Measurements from ENCODE around the gene IGSF22.

- TF ChIP-seq CTCF (IDR thresholded peaks at IDR 0.05; ENCODE audit: control extremely low read depth in 1 of 3, insufficient read depth in 1 of 3, low read depth in 1 of 3, low read length in 3 of 3) (no peak), EP300 (IDR thresholded peaks at IDR 0.05; ENCODE audit: borderline replicate concordance in 1 of 2, low read depth in 2 of 2, low read length in 2 of 2) (no peak), SRF (IDR thresholded peaks at IDR 0.05; ENCODE audit: low read depth, low read length) (no peak), KDM5A (IDR thresholded peaks at IDR 0.05; ENCODE audit: low read length) (no peak), GABPA (IDR thresholded peaks at IDR 0.05; ENCODE audit: borderline replicate concordance, insufficient read depth, low read length) (no peak), JUND (IDR thresholded peaks at IDR 0.05; ENCODE audit: low read length) (no peak), YY1 (IDR thresholded peaks at IDR 0.05; ENCODE audit: low read depth, low read length) (no peak), POLR2A (IDR thresholded peaks at IDR 0.05; ENCODE audit: control extremely low read depth in 1 of 2, low read depth in 2 of 2, low read length in 2 of 2) (no peak), TEAD4 (IDR thresholded peaks at IDR 0.05; ENCODE audit: low read depth, low read length) (no peak), RAD21 (IDR thresholded peaks at IDR 0.05 in 1 of 2, conservative IDR thresholded peaks at IDR 0.05 in 1 of 2; ENCODE audit: low read depth in 2 of 2, low read length in 2 of 2) (no peak), FOSL1 (IDR thresholded peaks at IDR 0.05; ENCODE audit: insufficient read depth, low read depth, low read length) (no peak), CEBPB (IDR thresholded peaks at IDR 0.05; ENCODE audit: low read depth, low read length) (no peak)
Observed at GRCh38 chr11:18765554-18765953, 39.6 kb upstream of the IGSF22 start.
